Activated T-helper 1 cell treated with anti-CD3 and anti-CD28 coated beads, Interleukin-12 subunit alpha, Interleukin-12 subunit beta, Interleukin-2, Interleukin-4 antibody, amounts not matched to agents 30 ng/mL and 10 ng/mL and 1 ng/mL, durations not matched to agents 14 hours and 24 hours and 36 hours (primary cell): ENCODE data around the gene DIRAS1. TPM values are rescaled to one million over a fixed set of nuclear protein-coding genes. Genes with fewer than 3 reads are reported as not detected.

Experiments
- DNase-seq: peaks from one replicate; pipeline ENCODE4 v3.0.0; 2021; ENCODE audit warnings: low spot score
- H3K27ac Mint-ChIP-seq: one replicate; pipeline ENCODE4 v1.8.0; 2021; ENCODE audit warnings: mild to moderate bottlenecking, mixed read lengths
- H3K27me3 Mint-ChIP-seq: one replicate; pipeline ENCODE4 v1.8.0; 2022; ENCODE audit warnings: mild to moderate bottlenecking, moderate library complexity, mixed read lengths; ENCODE audit not compliant: insufficient read depth
- H3K36me3 Mint-ChIP-seq: one replicate; pipeline ENCODE4 v1.8.0; 2021; ENCODE audit warnings: low read depth, mixed read lengths
- H3K4me1 Mint-ChIP-seq: one replicate; pipeline ENCODE4 v1.8.0; 2021; ENCODE audit warnings: low read depth, mixed read lengths
- H3K4me3 Mint-ChIP-seq: one replicate; pipeline ENCODE4 v1.8.0; 2021; ENCODE audit warnings: mild to moderate bottlenecking, moderate library complexity, mixed read lengths
- H3K9me3 Mint-ChIP-seq: one replicate; pipeline ENCODE4 v1.8.0; 2021; ENCODE audit warnings: mixed read lengths
- intact Hi-C: fragments of 100-400 bp; cut with micrococcal nuclease; formaldehyde crosslinking; loops from one replicate; pipeline ENCODE4 v1.15.1; 2024
- total RNA-seq: library from RNA; stranded (reverse); gene quantifications from 2 replicates; pipeline ENCODE4 v1.2.3, GENCODE V29; 2022

Gene DIRAS1
- total RNA-seq, 1 donor from 2014 or later: not detected

- Mint-ChIP-seq H3K9me3 (no peaks in the 10 kb centered on the region), H3K27me3 (peaks cover 10% of the 10 kb centered on the region), H3K36me3 (peaks cover 3% of the 10 kb centered on the region), H3K4me3 (no peak overlapping the region), H3K27ac (no peak overlapping the region), H3K4me1 (peaks cover 3% of the 10 kb centered on the region)
- intact Hi-C loops: loop anchor here (10.0 kb wide), 1 partner anchor 269 kb away; the partner anchor contains the start of gene GADD45B
- DNase-seq: no peak
Observed at GRCh38 chr19:2744113-2744512, 22.9 kb upstream of the DIRAS1 start.

- peaks cover 10% of the 10 kb centered on the region for H3K27me3 Mint-ChIP-seq
- peaks cover 9% of the 10 kb centered on the region for H3K4me1 Mint-ChIP-seq
- no peak for DNase-seq
- intact Hi-C loops: loop anchor here (10.0 kb wide), 1 partner anchor 268 kb away; the partner anchor contains the start of gene GADD45B
- no peak overlapping the region for H3K27ac Mint-ChIP-seq
- no peaks in the 10 kb centered on the region for H3K9me3 Mint-ChIP-seq
- no peak overlapping the region for H3K4me3 Mint-ChIP-seq
- peaks cover 7% of the 10 kb centered on the region for H3K36me3 Mint-ChIP-seq
Observed at GRCh38 chr19:2743099-2743498, 21.9 kb upstream of the DIRAS1 start.

GRCh38 chr19:2740314-2740656 lies 19.1 kb upstream of the DIRAS1 start:
- DNase-seq: no peak
- H3K4me3 Mint-ChIP-seq: peak overlapping the region; percentile 93
- no peaks in the 10 kb centered on the region for H3K9me3 Mint-ChIP-seq
- no peak overlapping the region for H3K27ac Mint-ChIP-seq
- peaks cover 24% of the 10 kb centered on the region for H3K36me3 Mint-ChIP-seq
- H3K27me3 Mint-ChIP-seq: peaks cover 5% of the 10 kb centered on the region
- intact Hi-C loops: loop anchor here (1.0 to 10.0 kb wide), 3 partner anchors 9 to 265 kb away; partner anchors contain the start of genes GADD45B and THOP1
- peaks cover 9% of the 10 kb centered on the region for H3K4me1 Mint-ChIP-seq

- H3K9me3 Mint-ChIP-seq: no peaks in the 10 kb centered on the region
- H3K4me1 Mint-ChIP-seq: peaks cover 9% of the 10 kb centered on the region
- H3K27ac Mint-ChIP-seq: peak within 1 kb of the TSS; percentile 87
- DNase-seq: peak; percentile 98
- peak within 1 kb of the TSS; percentile 93 for H3K4me3 Mint-ChIP-seq
- intact Hi-C loops: loop anchor here (1.0 to 10.0 kb wide), 3 partner anchors 10 to 265 kb away; partner anchors contain the start of genes GADD45B and THOP1
- peaks cover 26% of the 10 kb centered on the region for H3K36me3 Mint-ChIP-seq
- H3K27me3 Mint-ChIP-seq: peaks cover 5% of the 10 kb centered on the region
Observed at GRCh38 chr19:2739602-2740313, 18.6 kb upstream of the DIRAS1 start, which contains the start of gene SLC39A3. Gene SLC39A3 (minus strand): TSS chr19:2740017. CDS start chr19:2737257, 2,760 bp downstream.

- intact Hi-C loops: no loop called here
- Mint-ChIP-seq H3K4me1 (peaks cover 9% of the 10 kb centered on the region), H3K9me3 (no peaks in the 10 kb centered on the region), H3K27ac (no peak overlapping the region), H3K27me3 (peaks cover under 1% of the 10 kb centered on the region), H3K4me3 (peak overlapping the region; percentile 19), H3K36me3 (peaks cover 32% of the 10 kb centered on the region)
- no peak for DNase-seq
Observed at GRCh38 chr19:2736550-2737190, 15.5 kb upstream of the DIRAS1 start.

GRCh38 chr19:2735374-2735773 lies 14.2 kb upstream of the DIRAS1 start:
- no peaks in the 10 kb centered on the region for H3K9me3 Mint-ChIP-seq
- intact Hi-C loops: no loop called here
- H3K36me3 Mint-ChIP-seq: peaks cover 32% of the 10 kb centered on the region
- no peaks in the 10 kb centered on the region for H3K27me3 Mint-ChIP-seq
- no peak overlapping the region for H3K27ac Mint-ChIP-seq
- no peak overlapping the region for H3K4me3 Mint-ChIP-seq
- no peak for DNase-seq
- peaks cover 9% of the 10 kb centered on the region for H3K4me1 Mint-ChIP-seq

- Mint-ChIP-seq H3K27ac (no peak overlapping the region), H3K9me3 (no peaks in the 10 kb centered on the region), H3K4me1 (peaks cover 9% of the 10 kb centered on the region), H3K4me3 (no peak overlapping the region), H3K27me3 (no peaks in the 10 kb centered on the region), H3K36me3 (peaks cover 32% of the 10 kb centered on the region)
- intact Hi-C loops: no loop called here
- DNase-seq: no peak
Observed at GRCh38 chr19:2734589-2735288, 13.6 kb upstream of the DIRAS1 start.

GRCh38 chr19:2733930-2734588 lies 12.9 kb upstream of the DIRAS1 start:
- Mint-ChIP-seq H3K27ac (no peak overlapping the region), H3K36me3 (peaks cover 28% of the 10 kb centered on the region), H3K27me3 (no peaks in the 10 kb centered on the region), H3K9me3 (no peaks in the 10 kb centered on the region), H3K4me1 (peaks cover 6% of the 10 kb centered on the region), H3K4me3 (no peak overlapping the region)
- no peak for DNase-seq
- intact Hi-C loops: no loop called here

GRCh38 chr19:2732883-2733282 lies 11.7 kb upstream of the DIRAS1 start:
- H3K4me1 Mint-ChIP-seq: no peaks in the 10 kb centered on the region
- no peak overlapping the region for H3K4me3 Mint-ChIP-seq
- peaks cover 25% of the 10 kb centered on the region for H3K36me3 Mint-ChIP-seq
- no peak overlapping the region for H3K27ac Mint-ChIP-seq
- intact Hi-C loops: no loop called here
- H3K9me3 Mint-ChIP-seq: no peaks in the 10 kb centered on the region
- peaks cover 2% of the 10 kb centered on the region for H3K27me3 Mint-ChIP-seq
- no peak for DNase-seq

GRCh38 chr19:2732157-2732725 lies 11.1 kb upstream of the DIRAS1 start:
- no peak overlapping the region for H3K4me3 Mint-ChIP-seq
- intact Hi-C loops: no loop called here
- peaks cover 25% of the 10 kb centered on the region for H3K36me3 Mint-ChIP-seq
- no peaks in the 10 kb centered on the region for H3K9me3 Mint-ChIP-seq
- H3K27me3 Mint-ChIP-seq: peaks cover 2% of the 10 kb centered on the region
- no peak overlapping the region for H3K27ac Mint-ChIP-seq
- H3K4me1 Mint-ChIP-seq: no peaks in the 10 kb centered on the region
- no peak for DNase-seq

- no peak for DNase-seq
- Mint-ChIP-seq H3K4me3 (no peak overlapping the region), H3K9me3 (no peaks in the 10 kb centered on the region), H3K4me1 (no peaks in the 10 kb centered on the region), H3K36me3 (peaks cover 16% of the 10 kb centered on the region), H3K27ac (no peak overlapping the region), H3K27me3 (peaks cover 2% of the 10 kb centered on the region)
- intact Hi-C loops: no loop called here
Observed at GRCh38 chr19:2731181-2731995, 10.2 kb upstream of the DIRAS1 start.
